BE2C (cell line): ENCODE data around the gene HEPHL1.

Source experiments
- DNase-seq: peaks from one replicate; pipeline ENCODE4 v3.0.0-alpha.2; 2020
- H3K27me3 ChIP-seq: fragments of 250-450 bp; sonication (Bioruptor Pico); 2 replicates; pipeline ENCODE4 v1.5.1; 2020; ENCODE audit warnings: mild to moderate bottlenecking
- H3K36me3 ChIP-seq: fragments of 250-450 bp; sonication (Bioruptor Pico); 2 replicates; pipeline ENCODE4 v1.5.1; 2020; ENCODE audit warnings: mild to moderate bottlenecking
- H3K4me1 ChIP-seq: fragments of 250-450 bp; sonication (Bioruptor Pico); 2 replicates; pipeline ENCODE4 v1.5.1; 2020
- H3K4me3 ChIP-seq: 2 replicates; pipeline ENCODE4 v1.5.1; 2011; ENCODE audit warnings: low read depth, low read length
- H3K9me3 ChIP-seq: fragments of 250-450 bp; sonication (Bioruptor Pico); 2 replicates; pipeline ENCODE4 v1.5.1; 2020
- TF ChIP-seq, protein P1 (sequence below): IDR thresholded peaks from 2 replicates; pipeline ENCODE4 v1.5.1; 2012; ENCODE audit warnings: mild to moderate bottlenecking, low read depth, low read length

The HEPHL1 gene

DNA sequence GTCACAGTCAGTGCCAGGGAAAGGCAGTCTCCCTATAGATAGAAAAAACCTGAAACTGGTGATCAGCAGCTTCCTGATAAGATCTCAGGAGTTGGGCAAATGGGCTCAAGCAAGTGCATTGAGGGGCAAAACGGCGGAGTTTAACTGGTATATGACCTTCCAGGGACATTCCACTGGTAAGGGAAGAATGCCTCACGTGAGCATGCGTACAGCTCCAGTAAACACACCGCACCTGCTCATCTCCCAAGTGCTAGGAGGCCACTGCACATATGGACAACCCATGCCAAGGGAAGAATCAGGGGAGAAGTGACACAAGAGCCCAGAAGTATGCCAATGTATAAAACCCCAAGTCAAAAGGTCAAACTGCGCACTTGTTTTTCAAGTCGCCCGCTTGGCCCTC, 11.6 kb downstream of the HEPHL1 start:
- no peaks in the 10 kb centered on the region for H3K27me3 ChIP-seq
- TF ChIP-seq, protein P1, sequence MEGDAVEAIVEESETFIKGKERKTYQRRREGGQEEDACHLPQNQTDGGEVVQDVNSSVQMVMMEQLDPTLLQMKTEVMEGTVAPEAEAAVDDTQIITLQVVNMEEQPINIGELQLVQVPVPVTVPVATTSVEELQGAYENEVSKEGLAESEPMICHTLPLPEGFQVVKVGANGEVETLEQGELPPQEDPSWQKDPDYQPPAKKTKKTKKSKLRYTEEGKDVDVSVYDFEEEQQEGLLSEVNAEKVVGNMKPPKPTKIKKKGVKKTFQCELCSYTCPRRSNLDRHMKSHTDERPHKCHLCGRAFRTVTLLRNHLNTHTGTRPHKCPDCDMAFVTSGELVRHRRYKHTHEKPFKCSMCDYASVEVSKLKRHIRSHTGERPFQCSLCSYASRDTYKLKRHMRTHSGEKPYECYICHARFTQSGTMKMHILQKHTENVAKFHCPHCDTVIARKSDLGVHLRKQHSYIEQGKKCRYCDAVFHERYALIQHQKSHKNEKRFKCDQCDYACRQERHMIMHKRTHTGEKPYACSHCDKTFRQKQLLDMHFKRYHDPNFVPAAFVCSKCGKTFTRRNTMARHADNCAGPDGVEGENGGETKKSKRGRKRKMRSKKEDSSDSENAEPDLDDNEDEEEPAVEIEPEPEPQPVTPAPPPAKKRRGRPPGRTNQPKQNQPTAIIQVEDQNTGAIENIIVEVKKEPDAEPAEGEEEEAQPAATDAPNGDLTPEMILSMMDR = no peak
- H3K4me3 ChIP-seq = no peak overlapping the region
- no peaks in the 10 kb centered on the region for H3K36me3 ChIP-seq
- DNase-seq = no peak
- H3K9me3 ChIP-seq = no peaks in the 10 kb centered on the region
- H3K4me1 ChIP-seq = peaks cover 6% of the 10 kb centered on the region; the same call in 1 of the 2 replicates

DNA sequence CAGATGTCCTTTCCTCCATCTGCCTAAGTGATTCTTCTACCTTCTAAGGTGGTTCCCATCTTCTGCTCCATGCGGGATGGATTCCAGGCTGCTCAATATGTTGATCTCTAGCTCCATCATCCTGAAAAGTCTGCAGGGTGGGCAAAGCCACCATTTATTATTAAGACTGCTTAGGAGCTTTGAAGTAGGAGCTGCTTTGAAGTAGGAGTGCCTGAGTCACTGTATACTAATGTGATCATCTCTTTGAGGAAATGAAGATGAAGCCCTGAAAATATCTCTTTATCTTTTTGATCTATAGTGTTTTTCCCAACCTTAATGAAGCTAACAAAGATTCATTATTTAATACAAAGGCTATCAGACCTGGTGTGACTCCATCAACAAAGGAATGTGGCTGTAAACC, 13.1 kb downstream of the HEPHL1 start:
- no peak for DNase-seq
- peaks cover 6% of the 10 kb centered on the region; the same call in 1 of the 2 replicates for H3K4me1 ChIP-seq
- no peaks in the 10 kb centered on the region for H3K9me3 ChIP-seq
- TF ChIP-seq, protein P1 = no peak
- no peak overlapping the region for H3K4me3 ChIP-seq
- H3K36me3 ChIP-seq = no peaks in the 10 kb centered on the region
- H3K27me3 ChIP-seq = no peaks in the 10 kb centered on the region

DNA sequence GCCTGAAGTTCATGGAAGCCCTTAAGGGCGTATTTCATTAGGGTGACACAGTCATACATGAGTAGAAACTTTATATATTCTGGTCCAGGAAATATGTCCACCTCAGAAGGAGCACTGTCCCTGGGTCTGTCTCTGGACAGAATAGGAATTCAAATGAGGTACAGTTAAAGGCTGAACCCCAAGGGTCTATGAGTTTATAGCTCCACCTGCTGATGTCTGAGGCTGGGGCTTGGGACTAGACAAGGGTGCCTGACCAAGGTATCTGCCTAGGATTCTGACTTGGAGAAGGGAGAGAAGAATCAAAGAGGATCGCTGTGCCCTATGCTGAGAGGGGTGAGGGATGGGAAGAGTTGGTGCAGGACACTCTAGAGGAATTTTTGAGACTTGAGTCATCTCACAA, 14.9 kb downstream of the HEPHL1 start:
- H3K4me3 ChIP-seq = no peak overlapping the region
- TF ChIP-seq, protein P1 = no peak
- no peak for DNase-seq

DNA sequence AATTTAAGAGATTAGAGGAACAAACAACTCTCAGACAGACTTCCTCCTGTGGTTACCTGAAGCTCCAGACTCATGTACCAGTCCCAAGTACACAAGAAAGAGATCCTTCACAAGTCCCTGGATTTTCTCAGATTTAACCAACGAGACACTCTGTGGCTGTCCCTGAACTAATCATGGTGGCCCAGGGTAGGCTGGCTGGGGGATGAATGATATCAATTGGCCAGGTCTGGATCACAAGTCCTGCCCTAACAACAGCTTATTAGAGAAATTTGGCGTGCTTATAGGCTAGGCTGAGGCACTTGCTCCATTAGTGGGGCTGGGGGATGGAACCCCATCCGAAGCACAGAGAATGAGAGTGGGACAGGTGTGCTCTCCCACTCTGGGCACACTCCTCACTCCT, 22.1 kb downstream of the HEPHL1 start:
- Histone ChIP-seq H3K9me3 (no peaks in the 10 kb centered on the region), H3K4me3 (no peak overlapping the region), H3K36me3 (no peaks in the 10 kb centered on the region), H3K4me1 (no peaks in the 10 kb centered on the region), H3K27me3 (no peaks in the 10 kb centered on the region)
- DNase-seq = no peak
- TF ChIP-seq, protein P1 = no peak

More for the DNA sequence above, 14.9 kb downstream of the HEPHL1 start:
- H3K36me3 ChIP-seq = no peaks in the 10 kb centered on the region
- H3K4me1 ChIP-seq = peaks cover 6% of the 10 kb centered on the region; the same call in 1 of the 2 replicates
- H3K27me3 ChIP-seq = no peaks in the 10 kb centered on the region
- H3K9me3 ChIP-seq = no peaks in the 10 kb centered on the region

DNA sequence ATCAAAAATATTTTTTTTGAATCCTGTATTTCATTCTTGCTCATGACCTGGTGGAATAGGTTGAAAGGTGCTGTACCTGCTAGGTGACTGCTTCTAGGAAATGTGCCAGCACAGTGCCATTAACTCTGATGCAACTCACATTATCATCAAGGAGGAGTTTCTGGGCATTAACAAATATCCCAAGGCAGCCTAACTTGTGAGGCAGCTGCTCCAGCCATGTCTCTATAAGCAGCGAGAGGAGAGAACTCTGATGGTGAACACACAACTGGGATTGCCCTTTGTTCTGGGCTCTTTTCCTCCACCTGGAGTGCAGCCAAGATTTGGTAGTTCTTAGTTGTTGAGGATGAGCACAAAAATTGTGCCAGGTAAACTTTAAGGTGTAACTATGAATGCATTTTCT, 25.6 kb downstream of the HEPHL1 start:
- TF ChIP-seq, protein P1 = no peak
- DNase-seq = no peak

DNA sequence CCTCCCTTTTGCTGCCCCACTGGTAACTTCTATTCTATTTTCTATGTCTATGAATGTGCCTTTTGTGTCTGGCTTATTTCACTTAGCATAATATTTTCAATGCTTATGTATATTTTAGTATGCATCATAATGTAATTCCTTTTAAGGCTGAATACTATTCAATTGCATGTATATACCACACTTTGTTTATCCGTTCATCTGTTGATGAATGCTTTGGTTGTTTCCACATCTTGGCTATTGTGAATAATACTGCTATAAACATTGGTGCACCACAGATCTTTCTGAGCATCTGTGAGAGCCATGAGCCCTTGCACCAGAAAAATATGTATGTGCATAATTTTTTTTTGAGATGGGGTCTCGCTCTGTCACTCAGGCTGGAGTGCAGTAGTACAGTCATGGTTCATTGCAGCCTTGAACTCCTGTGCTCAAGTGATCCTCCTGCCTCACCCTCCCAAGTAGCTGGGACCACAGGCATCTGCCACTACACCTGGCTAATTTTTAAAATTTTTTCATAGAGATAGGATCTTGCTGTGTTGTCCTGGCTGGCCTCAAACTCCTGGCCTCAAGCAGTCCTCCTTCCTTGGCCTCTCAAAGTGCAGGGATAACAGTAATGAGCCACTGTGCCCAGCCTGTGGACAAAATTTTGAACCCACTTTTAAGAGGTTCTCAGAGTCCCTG, 27.0 kb downstream of the HEPHL1 start:
- Histone ChIP-seq H3K27me3 (peaks cover 8% of the 10 kb centered on the region), H3K36me3 (no peaks in the 10 kb centered on the region), H3K9me3 (no peaks in the 10 kb centered on the region), H3K4me3 (no peak overlapping the region), H3K4me1 (no peaks in the 10 kb centered on the region)
- TF ChIP-seq, protein P1 = no peak
- DNase-seq = no peak

More for the DNA sequence above, 25.6 kb downstream of the HEPHL1 start:
- H3K4me3 ChIP-seq = no peak overlapping the region
- H3K4me1 ChIP-seq = no peaks in the 10 kb centered on the region
- no peaks in the 10 kb centered on the region for H3K36me3 ChIP-seq
- H3K27me3 ChIP-seq = peaks cover 7% of the 10 kb centered on the region
- H3K9me3 ChIP-seq = no peaks in the 10 kb centered on the region
